ENCODE data around the gene KRTAP10-1.
A peak's percentile ranks its signal among the peaks of the same experiment; 100 is the strongest.
"Not testable (repeated sequence)": the region's sequence is repeated elsewhere in the genome, so short reads cannot be mapped to it uniquely, and the experiment has no call there.

The KRTAP10-1 gene

GRCh38 chr21:44555200-44555875 is 15.3 kb upstream of the KRTAP10-1 start:
- H3K4me3 ChIP-seq (ENCODE audit: low read length), result no peak overlapping the region
- no peak overlapping the region for H3K9ac ChIP-seq (ENCODE audit: low read depth, low read length)
- WGBS, result 91% methylated on average over 13 of the region's 13 CpGs
- no peaks in the 10 kb centered on the region for H3K9me3 ChIP-seq (ENCODE audit: insufficient read depth, low read depth, low read length)
- no peak overlapping the region for H3K27ac ChIP-seq (ENCODE audit: low read depth, low read length)
- H3K4me1 ChIP-seq (ENCODE audit: insufficient read depth, low read length), result 0 out of 2 replicates have a peak, but pooled peaks cover 9% of the 10 kb centered on the region
- H3K27me3 ChIP-seq (ENCODE audit: insufficient read depth, low read length), result no peaks in the 10 kb centered on the region
- no peaks in the 10 kb centered on the region for H3K36me3 ChIP-seq (ENCODE audit: insufficient read depth, low read length)

GRCh38 chr21:44552681-44553080 is 12.7 kb upstream of the KRTAP10-1 start:
- WGBS, result 64% methylated on average over 13 of the region's 13 CpGs

GRCh38 chr21:44552136-44552535 is 12.1 kb upstream of the KRTAP10-1 start:
- H3K36me3 ChIP-seq (ENCODE audit: insufficient read depth, low read length), result no peaks in the 10 kb centered on the region
- no peak overlapping the region for H3K4me3 ChIP-seq (ENCODE audit: low read length)
- no peak overlapping the region for H3K9ac ChIP-seq (ENCODE audit: low read depth, low read length)
- no peak overlapping the region for H3K27ac ChIP-seq (ENCODE audit: low read depth, low read length)
- WGBS, result 73% methylated on average over 6 of the region's 6 CpGs
- H3K9me3 ChIP-seq (ENCODE audit: insufficient read depth, low read depth, low read length), result no peaks in the 10 kb centered on the region
- peaks cover 19% of the 10 kb centered on the region for H3K4me1 ChIP-seq (ENCODE audit: insufficient read depth, low read length)
- no peaks in the 10 kb centered on the region for H3K27me3 ChIP-seq (ENCODE audit: insufficient read depth, low read length)

More at GRCh38 chr21:44552681-44553080, 12.7 kb upstream of the KRTAP10-1 start:
- no peak overlapping the region for H3K9ac ChIP-seq (ENCODE audit: low read depth, low read length)
- H3K27ac ChIP-seq (ENCODE audit: low read depth, low read length), result no peak overlapping the region
- peaks cover 24% of the 10 kb centered on the region for H3K4me1 ChIP-seq (ENCODE audit: insufficient read depth, low read length)
- H3K9me3 ChIP-seq (ENCODE audit: insufficient read depth, low read depth, low read length), result no peaks in the 10 kb centered on the region
- H3K4me3 ChIP-seq (ENCODE audit: low read length), result no peak overlapping the region
- no peaks in the 10 kb centered on the region for H3K36me3 ChIP-seq (ENCODE audit: insufficient read depth, low read length)
- no peaks in the 10 kb centered on the region for H3K27me3 ChIP-seq (ENCODE audit: insufficient read depth, low read length)

- Histone ChIP-seq H3K27me3 (ENCODE audit: insufficient read depth, low read length) (no peaks in the 10 kb centered on the region), H3K9ac (ENCODE audit: low read depth, low read length) (no peak within 1 kb of the TSS), H3K36me3 (ENCODE audit: insufficient read depth, low read length) (no peaks in the 10 kb centered on the region), H3K4me3 (ENCODE audit: low read length) (no peak within 1 kb of the TSS), H3K9me3 (ENCODE audit: insufficient read depth, low read depth, low read length) (no peaks in the 10 kb centered on the region), H3K27ac (ENCODE audit: low read depth, low read length) (no peak within 1 kb of the TSS), H3K4me1 (ENCODE audit: insufficient read depth, low read length) (peaks cover 18% of the 10 kb centered on the region)
- 80% methylated on average over 17 of the region's 17 CpGs for WGBS
Measured at GRCh38 chr21:44551340-44551961, 11.5 kb upstream of the KRTAP10-1 start, which contains the start of gene KRTAP10-2. Gene KRTAP10-2 (minus strand): TSS chr21:44551505. CDS start chr21:44551458, 47 bp downstream.

- Histone ChIP-seq H3K4me1 (ENCODE audit: insufficient read depth, low read length) (peaks cover 18% of the 10 kb centered on the region), H3K9ac (ENCODE audit: low read depth, low read length) (no peak overlapping the region), H3K9me3 (ENCODE audit: insufficient read depth, low read depth, low read length) (no peaks in the 10 kb centered on the region)
Measured at GRCh38 chr21:44550807-44551206, 10.8 kb upstream of the KRTAP10-1 start.

GRCh38 chr21:44550285-44550684 is 10.3 kb upstream of the KRTAP10-1 start:
- H3K36me3 ChIP-seq (ENCODE audit: insufficient read depth, low read length); H3K9ac ChIP-seq (ENCODE audit: low read depth, low read length); H3K27ac ChIP-seq (ENCODE audit: low read depth, low read length); H3K4me3 ChIP-seq (ENCODE audit: low read length); H3K9me3 ChIP-seq (ENCODE audit: insufficient read depth, low read depth, low read length); H3K27me3 ChIP-seq (ENCODE audit: insufficient read depth, low read length): not testable (repeated sequence)
- 77% methylated on average over 17 of the region's 17 CpGs for WGBS
- H3K4me1 ChIP-seq (ENCODE audit: insufficient read depth, low read length), result peaks cover 18% of the 10 kb centered on the region

More at GRCh38 chr21:44550807-44551206, 10.8 kb upstream of the KRTAP10-1 start:
- no peak overlapping the region for H3K4me3 ChIP-seq (ENCODE audit: low read length)
- no peak overlapping the region for H3K27ac ChIP-seq (ENCODE audit: low read depth, low read length)
- 73% methylated on average over 10 of the region's 10 CpGs for WGBS
- no peaks in the 10 kb centered on the region for H3K36me3 ChIP-seq (ENCODE audit: insufficient read depth, low read length)
- H3K27me3 ChIP-seq (ENCODE audit: insufficient read depth, low read length), result no peaks in the 10 kb centered on the region

- Histone ChIP-seq H3K36me3 (ENCODE audit: insufficient read depth, low read length) (no peaks in the 10 kb centered on the region), H3K4me1 (ENCODE audit: insufficient read depth, low read length) (peaks cover 18% of the 10 kb centered on the region), H3K9ac (ENCODE audit: low read depth, low read length) (peak overlapping the region; percentile 70; the same call in 1 of the 2 replicates), H3K27me3 (ENCODE audit: insufficient read depth, low read length) (no peaks in the 10 kb centered on the region), H3K27ac (ENCODE audit: low read depth, low read length) (peak overlapping the region; percentile 91), H3K4me3 (ENCODE audit: low read length) (no peak overlapping the region), H3K9me3 (ENCODE audit: insufficient read depth, low read depth, low read length) (no peaks in the 10 kb centered on the region)
- WGBS, result 78% methylated on average over 25 of the region's 25 CpGs
Measured at GRCh38 chr21:44549525-44550211, 9.7 kb upstream of the KRTAP10-1 start.

- H3K9ac ChIP-seq (ENCODE audit: low read depth, low read length), result peak overlapping the region; percentile 70
- no peak overlapping the region for H3K4me3 ChIP-seq (ENCODE audit: low read length)
- peaks cover 18% of the 10 kb centered on the region for H3K4me1 ChIP-seq (ENCODE audit: insufficient read depth, low read length)
- H3K27ac ChIP-seq (ENCODE audit: low read depth, low read length), result peak overlapping the region; percentile 91
- no peaks in the 10 kb centered on the region for H3K27me3 ChIP-seq (ENCODE audit: insufficient read depth, low read length)
- H3K36me3 ChIP-seq (ENCODE audit: insufficient read depth, low read length), result no peaks in the 10 kb centered on the region
- no peaks in the 10 kb centered on the region for H3K9me3 ChIP-seq (ENCODE audit: insufficient read depth, low read depth, low read length)
- 41% methylated on average over 14 of the region's 14 CpGs for WGBS
Measured at GRCh38 chr21:44548922-44549321, 8.9 kb upstream of the KRTAP10-1 start.

- H3K4me3 ChIP-seq (ENCODE audit: low read length), result no peak overlapping the region
- H3K9me3 ChIP-seq (ENCODE audit: insufficient read depth, low read depth, low read length), result no peaks in the 10 kb centered on the region
- no peaks in the 10 kb centered on the region for H3K36me3 ChIP-seq (ENCODE audit: insufficient read depth, low read length)
- H3K27ac ChIP-seq (ENCODE audit: low read depth, low read length), result peak overlapping the region; percentile 91
- 83% methylated on average over 13 of the region's 13 CpGs for WGBS
- no peaks in the 10 kb centered on the region for H3K27me3 ChIP-seq (ENCODE audit: insufficient read depth, low read length)
- peak overlapping the region; percentile 70 for H3K9ac ChIP-seq (ENCODE audit: low read depth, low read length)
- peaks cover 18% of the 10 kb centered on the region for H3K4me1 ChIP-seq (ENCODE audit: insufficient read depth, low read length)
Measured at GRCh38 chr21:44548381-44548780, 8.4 kb upstream of the KRTAP10-1 start.

GRCh38 chr21:44547656-44548331 is 7.8 kb upstream of the KRTAP10-1 start:
- Histone ChIP-seq H3K27me3 (ENCODE audit: insufficient read depth, low read length) (no peaks in the 10 kb centered on the region), H3K27ac (ENCODE audit: low read depth, low read length) (peak overlapping the region; percentile 9; the same call in 1 of the 2 replicates), H3K4me1 (ENCODE audit: insufficient read depth, low read length) (peaks cover 18% of the 10 kb centered on the region), H3K4me3 (ENCODE audit: low read length) (no peak overlapping the region), H3K9ac (ENCODE audit: low read depth, low read length) (no peak overlapping the region), H3K36me3 (ENCODE audit: insufficient read depth, low read length) (no peaks in the 10 kb centered on the region), H3K9me3 (ENCODE audit: insufficient read depth, low read depth, low read length) (no peaks in the 10 kb centered on the region)
- 79% methylated on average over 5 of the region's 5 CpGs for WGBS

GRCh38 chr21:44544566-44544965 is 4.6 kb upstream of the KRTAP10-1 start:
- H3K4me1 ChIP-seq (ENCODE audit: insufficient read depth, low read length), result peaks cover 17% of the 10 kb centered on the region
- H3K9me3 ChIP-seq (ENCODE audit: insufficient read depth, low read depth, low read length), result no peaks in the 10 kb centered on the region
- no peaks in the 10 kb centered on the region for H3K36me3 ChIP-seq (ENCODE audit: insufficient read depth, low read length)
- no peak overlapping the region for H3K27ac ChIP-seq (ENCODE audit: low read depth, low read length)
- 75% methylated on average over 2 of the region's 3 CpGs for WGBS
- H3K4me3 ChIP-seq (ENCODE audit: low read length), result no peak overlapping the region
- no peaks in the 10 kb centered on the region; the same call in 1 of the 2 replicates for H3K27me3 ChIP-seq (ENCODE audit: insufficient read depth, low read length)
- no peak overlapping the region for H3K9ac ChIP-seq (ENCODE audit: low read depth, low read length)

Measured in HUES64 (cell line).